ENCODE measurements around the gene MEGF11.

MEGF11 gene

GRCh38 chr15:66239514-66239913 lies 14.0 kb downstream of the MEGF11 start:
- H3K4me3 ChIP-seq (replicated peaks; ENCODE audit: insufficient read depth, low read length), result no peak overlapping the region
- no peak overlapping the region for H3K27ac ChIP-seq (replicated peaks)
- no peaks in the 10 kb centered on the region for H3K27me3 ChIP-seq (ENCODE audit: insufficient read depth, poor library complexity, severe bottlenecking)
- TF ChIP-seq GABPA (IDR thresholded peaks at IDR 0.05; ENCODE audit: low read depth) (no peak), POLR2AphosphoS5 (IDR thresholded peaks at IDR 0.05; ENCODE audit: low read depth) (no peak), CTCF (IDR thresholded peaks at IDR 0.05; ENCODE audit: insufficient read depth, low read length) (no peak), SPI1 (IDR thresholded peaks at IDR 0.05; ENCODE audit: borderline replicate concordance, low read depth) (no peak)
- TF ChIP-seq, protein P1, sequence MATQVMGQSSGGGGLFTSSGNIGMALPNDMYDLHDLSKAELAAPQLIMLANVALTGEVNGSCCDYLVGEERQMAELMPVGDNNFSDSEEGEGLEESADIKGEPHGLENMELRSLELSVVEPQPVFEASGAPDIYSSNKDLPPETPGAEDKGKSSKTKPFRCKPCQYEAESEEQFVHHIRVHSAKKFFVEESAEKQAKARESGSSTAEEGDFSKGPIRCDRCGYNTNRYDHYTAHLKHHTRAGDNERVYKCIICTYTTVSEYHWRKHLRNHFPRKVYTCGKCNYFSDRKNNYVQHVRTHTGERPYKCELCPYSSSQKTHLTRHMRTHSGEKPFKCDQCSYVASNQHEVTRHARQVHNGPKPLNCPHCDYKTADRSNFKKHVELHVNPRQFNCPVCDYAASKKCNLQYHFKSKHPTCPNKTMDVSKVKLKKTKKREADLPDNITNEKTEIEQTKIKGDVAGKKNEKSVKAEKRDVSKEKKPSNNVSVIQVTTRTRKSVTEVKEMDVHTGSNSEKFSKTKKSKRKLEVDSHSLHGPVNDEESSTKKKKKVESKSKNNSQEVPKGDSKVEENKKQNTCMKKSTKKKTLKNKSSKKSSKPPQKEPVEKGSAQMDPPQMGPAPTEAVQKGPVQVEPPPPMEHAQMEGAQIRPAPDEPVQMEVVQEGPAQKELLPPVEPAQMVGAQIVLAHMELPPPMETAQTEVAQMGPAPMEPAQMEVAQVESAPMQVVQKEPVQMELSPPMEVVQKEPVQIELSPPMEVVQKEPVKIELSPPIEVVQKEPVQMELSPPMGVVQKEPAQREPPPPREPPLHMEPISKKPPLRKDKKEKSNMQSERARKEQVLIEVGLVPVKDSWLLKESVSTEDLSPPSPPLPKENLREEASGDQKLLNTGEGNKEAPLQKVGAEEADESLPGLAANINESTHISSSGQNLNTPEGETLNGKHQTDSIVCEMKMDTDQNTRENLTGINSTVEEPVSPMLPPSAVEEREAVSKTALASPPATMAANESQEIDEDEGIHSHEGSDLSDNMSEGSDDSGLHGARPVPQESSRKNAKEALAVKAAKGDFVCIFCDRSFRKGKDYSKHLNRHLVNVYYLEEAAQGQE (IDR thresholded peaks at IDR 0.05; ENCODE audit: insufficient replicate concordance, low read depth), result no peak
- DNase-seq (ENCODE audit: low read depth in 1 of 2, low spot score in 1 of 2), result no peak

- Histone ChIP-seq H3K4me3 (replicated peaks; ENCODE audit: insufficient read depth, low read length) (no peak overlapping the region), H3K27me3 (ENCODE audit: insufficient read depth, poor library complexity, severe bottlenecking) (no peaks in the 10 kb centered on the region), H3K27ac (replicated peaks) (no peak overlapping the region)
- DNase-seq (ENCODE audit: low read depth in 1 of 2, low spot score in 1 of 2), result no peak
- TF ChIP-seq GABPA (IDR thresholded peaks at IDR 0.05; ENCODE audit: low read depth) (no peak), POLR2AphosphoS5 (IDR thresholded peaks at IDR 0.05; ENCODE audit: low read depth) (no peak), SPI1 (IDR thresholded peaks at IDR 0.05; ENCODE audit: borderline replicate concordance, low read depth) (no peak), CTCF (IDR thresholded peaks at IDR 0.05; ENCODE audit: insufficient read depth, low read length) (no peak)
- TF ChIP-seq, protein P1 (IDR thresholded peaks at IDR 0.05; ENCODE audit: insufficient replicate concordance, low read depth), result no peak
Observed at GRCh38 chr15:66238318-66238717, 15.2 kb downstream of the MEGF11 start.

DNA sequence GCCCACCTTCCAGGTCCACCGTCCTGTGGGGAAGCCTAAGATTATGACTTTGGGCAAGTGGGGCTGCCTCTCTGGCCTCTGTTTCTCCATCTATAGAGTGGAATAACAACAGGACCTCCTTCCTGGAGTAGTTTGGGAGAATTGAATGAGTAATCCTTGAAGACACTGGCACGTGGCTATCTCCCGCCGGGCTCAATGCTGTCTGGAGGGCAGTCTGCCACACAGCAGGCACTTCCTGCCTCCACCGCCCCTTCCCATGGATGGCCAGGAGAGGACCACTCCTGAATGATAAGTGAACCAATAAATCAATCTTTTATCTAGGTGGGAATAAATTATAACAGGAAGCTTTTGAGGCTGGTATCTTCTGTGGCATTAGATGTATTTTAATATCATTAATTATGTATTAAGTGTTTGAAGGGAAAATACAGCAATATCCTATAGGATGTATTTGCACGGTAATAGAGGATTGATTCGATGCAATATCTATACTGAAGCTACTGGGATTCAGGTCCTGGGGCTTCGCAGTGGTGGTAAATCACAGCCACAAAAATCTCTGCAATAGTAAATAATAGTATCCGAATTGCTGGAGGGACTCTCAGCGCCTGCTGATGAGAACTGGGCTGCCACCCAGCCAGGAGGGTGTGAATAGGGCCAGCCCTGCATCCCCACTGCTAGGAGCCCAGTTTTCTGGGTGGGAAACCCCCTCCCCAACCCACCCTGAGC lies 15.9 kb downstream of the MEGF11 start:
- TF ChIP-seq GABPA (IDR thresholded peaks at IDR 0.05; ENCODE audit: low read depth), result no peak
- no peak for DNase-seq (ENCODE audit: low read depth in 1 of 2, low spot score in 1 of 2)

GRCh38 chr15:66236806-66237375 lies 16.7 kb downstream of the MEGF11 start:
- no peak overlapping the region for H3K27ac ChIP-seq (replicated peaks)
- no peak for DNase-seq (ENCODE audit: low read depth in 1 of 2, low spot score in 1 of 2)
- TF ChIP-seq SPI1 (IDR thresholded peaks at IDR 0.05; ENCODE audit: borderline replicate concordance, low read depth), result no peak
- no peak for TF ChIP-seq GABPA (IDR thresholded peaks at IDR 0.05; ENCODE audit: low read depth)
- no peak for TF ChIP-seq POLR2AphosphoS5 (IDR thresholded peaks at IDR 0.05; ENCODE audit: low read depth)
- TF ChIP-seq, protein P1 (IDR thresholded peaks at IDR 0.05; ENCODE audit: insufficient replicate concordance, low read depth), result no peak
- no peak for TF ChIP-seq CTCF (IDR thresholded peaks at IDR 0.05; ENCODE audit: insufficient read depth, low read length)
- H3K4me3 ChIP-seq (replicated peaks; ENCODE audit: insufficient read depth, low read length), result no peak overlapping the region
- no peaks in the 10 kb centered on the region for H3K27me3 ChIP-seq (ENCODE audit: insufficient read depth, poor library complexity, severe bottlenecking)

More for the DNA sequence above, 15.9 kb downstream of the MEGF11 start:
- H3K4me3 ChIP-seq (replicated peaks; ENCODE audit: insufficient read depth, low read length), result no peak overlapping the region
- H3K27ac ChIP-seq (replicated peaks), result no peak overlapping the region
- no peaks in the 10 kb centered on the region for H3K27me3 ChIP-seq (ENCODE audit: insufficient read depth, poor library complexity, severe bottlenecking)
